HPDE6-E6E7 (cell line): Measurements from ENCODE around the gene MORN1.
A peak's percentile ranks its signal among the peaks of the same experiment; 100 is the strongest.

Source experiments
- DNase-seq: peaks from one replicate; pipeline ENCODE4 v3.0.0; 2011; ENCODE audit warnings: missing footprints; ENCODE audit errors: extremely low spot score

Gene MORN1

DNA sequence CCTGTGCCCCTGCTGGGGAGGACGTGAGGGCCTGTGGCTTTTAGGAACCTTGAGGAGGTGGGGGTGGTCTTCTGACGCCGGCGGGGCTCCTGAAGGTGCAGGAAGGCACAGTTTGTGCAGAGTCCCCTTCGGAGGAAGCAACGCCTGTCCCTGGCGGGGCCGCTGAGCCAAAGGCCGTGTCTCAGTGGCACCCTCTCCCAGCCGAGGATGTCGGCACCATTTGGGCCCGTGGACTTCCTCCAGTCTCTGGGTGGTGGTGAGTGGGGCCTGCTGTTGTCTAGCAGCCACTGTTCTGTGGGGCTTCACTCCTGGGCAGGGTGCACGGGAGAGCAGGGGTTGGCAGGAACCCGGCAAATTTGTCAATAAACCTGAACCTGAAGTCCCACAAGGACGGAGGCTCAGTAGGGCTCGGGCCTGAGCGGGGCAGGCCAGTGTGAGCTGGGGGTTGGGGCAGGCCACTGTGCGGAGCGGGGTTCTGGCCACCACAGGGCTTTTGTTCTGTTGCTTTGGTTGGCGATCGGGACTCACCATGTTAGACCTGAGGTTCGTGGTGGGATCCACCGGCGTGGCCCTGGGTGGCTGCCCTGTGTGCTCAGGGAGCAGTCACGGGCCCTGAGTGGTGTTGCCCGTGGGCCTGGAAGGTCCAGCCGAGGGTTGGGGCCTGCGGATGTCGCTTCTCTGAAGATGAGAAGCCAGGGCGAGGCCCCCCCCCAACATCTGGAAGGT, 98.5 kb downstream of the MORN1 start:
- no peak for DNase-seq

DNA sequence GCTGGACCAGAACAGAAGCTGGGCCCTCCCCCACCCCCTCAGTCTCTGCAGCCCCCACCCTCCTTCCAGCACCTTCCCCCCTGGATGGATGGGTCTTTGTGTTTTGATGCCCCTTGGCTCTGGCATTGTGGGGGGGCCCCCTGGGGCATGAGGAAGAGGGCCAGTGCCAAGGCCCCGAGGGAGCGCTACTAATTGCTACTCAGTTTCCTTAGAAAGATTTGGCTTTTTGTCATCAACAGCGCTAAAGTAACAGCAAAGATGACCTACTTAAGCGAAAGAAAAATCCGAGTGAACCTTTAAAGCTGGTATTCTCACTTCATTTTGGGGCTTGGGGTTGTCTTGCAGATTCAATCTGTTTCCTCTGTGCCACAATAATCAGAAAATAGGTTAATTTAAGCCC, 99.8 kb downstream of the MORN1 start:
- DNase-seq: no peak

DNA sequence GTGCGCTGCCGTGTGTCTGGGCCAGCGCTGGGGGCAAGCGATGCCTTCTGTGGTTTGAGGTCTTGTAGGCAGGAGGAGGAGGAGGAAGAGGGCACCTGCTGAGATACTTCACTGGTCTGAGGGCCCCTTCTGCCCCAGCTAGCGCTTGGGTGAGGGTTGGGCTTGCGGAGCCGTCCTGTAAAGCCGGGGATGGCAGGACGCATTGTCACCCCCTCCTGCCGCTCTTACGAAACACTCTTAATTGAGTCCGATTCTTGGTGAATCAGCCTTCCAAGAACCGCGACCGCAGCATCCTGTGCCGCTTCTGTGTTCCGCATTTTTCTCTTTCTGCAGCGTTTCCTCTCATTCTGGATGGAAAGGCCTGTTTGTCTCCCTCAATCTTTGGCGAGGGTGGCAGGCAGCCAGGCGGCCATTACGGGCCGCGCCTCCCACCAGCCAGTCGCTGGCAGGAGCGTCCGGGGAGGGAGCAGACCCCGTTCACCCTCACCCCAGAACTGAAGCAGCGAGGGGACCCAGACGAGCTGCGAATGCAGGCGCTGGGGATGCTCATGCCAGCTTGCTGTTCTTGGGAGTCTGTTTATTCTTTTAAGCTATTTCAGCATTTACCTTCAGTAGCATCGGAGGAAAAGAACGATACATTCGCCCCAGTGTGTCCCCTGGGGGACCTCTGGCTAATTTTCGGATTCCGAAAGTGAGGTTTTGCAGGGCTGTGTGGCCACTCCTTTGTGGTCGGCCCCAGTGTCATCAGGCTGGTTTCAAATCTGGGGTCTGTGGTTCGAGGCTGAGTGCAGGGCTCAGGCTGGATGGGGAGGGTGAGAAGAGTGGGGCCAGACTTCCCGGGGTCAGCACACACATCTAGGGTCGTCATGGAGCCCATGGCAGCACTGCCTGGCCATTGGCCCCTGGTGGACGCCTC, 100.5 kb downstream of the MORN1 start:
- peak; percentile 76 for DNase-seq

DNA sequence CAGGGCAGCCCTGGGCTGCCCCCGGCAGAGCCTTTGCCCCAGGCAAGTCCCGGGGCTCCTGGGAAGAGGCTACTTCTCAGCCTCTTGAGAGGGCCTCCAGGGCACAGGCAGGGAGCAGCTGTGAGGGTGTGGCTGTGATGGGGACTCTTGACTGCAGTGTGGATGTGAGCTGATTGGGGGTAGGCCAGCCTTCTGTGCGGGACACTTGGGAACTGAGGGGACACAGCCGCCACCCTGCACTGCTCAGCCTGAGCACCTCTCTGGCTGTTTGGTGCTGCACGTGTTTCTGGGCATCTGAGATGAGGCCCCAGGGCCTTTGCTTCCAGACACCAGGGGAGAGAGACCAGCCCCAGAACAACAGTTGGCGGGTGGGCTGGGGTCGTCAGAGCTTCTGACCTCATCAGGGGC, 101.2 kb downstream of the MORN1 start:
- no peak for DNase-seq

DNA sequence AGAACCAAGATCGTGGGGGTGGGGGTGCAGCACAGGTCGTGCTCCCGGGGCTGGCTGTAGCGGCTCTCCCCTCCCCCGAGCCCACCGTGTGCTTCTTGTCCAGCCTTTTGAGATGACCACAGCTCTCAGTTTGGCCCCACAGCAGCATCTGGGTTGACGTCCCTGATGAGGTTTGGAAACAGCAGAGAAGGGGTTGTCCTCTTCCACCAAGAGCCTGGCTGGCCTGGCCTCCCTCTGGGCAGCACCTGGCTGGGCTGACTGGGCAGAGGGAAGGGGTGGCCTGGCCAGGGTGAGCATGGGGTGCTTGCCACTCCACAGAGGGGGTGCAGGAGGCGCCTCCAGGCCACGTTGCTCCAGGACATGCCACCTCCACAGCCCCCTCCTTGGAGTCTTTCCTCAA, 101.7 kb downstream of the MORN1 start:
- DNase-seq: no peak

DNA sequence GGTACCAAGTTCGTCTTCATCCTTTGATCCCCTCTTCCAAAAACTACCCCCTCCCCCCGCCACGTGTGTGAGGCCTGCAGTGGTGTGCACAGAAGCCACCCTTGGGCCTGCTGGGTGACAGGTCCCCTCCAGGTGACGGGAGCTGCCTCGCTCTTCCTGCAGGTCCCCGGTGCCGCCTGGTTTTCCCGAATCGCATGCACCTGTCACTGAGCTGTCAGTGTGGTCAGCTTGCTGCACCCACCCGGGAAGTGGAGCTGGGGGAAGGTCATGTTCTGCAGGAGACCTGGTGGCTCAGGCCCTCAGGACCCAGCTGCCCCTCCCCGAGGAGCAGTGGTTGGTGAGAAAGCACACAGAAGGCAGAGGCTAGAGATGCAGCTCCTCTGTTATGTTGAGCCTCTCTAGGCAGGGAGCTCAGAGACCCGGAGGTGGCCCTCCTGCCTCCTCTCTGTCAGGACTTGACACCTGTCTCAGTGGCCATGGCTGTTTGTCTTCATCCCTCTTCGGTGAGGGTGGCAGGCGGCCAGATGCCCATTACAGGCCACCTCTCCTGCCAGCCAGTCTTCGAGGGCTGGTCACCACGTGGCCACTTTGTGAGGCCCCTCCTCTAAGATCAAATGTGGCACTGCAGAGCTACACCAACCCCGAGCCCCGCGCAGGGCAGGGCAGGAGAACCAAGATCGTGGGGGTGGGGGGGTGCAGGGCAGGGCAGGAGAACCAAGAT, 102.4 kb downstream of the MORN1 start:
- DNase-seq: no peak

DNA sequence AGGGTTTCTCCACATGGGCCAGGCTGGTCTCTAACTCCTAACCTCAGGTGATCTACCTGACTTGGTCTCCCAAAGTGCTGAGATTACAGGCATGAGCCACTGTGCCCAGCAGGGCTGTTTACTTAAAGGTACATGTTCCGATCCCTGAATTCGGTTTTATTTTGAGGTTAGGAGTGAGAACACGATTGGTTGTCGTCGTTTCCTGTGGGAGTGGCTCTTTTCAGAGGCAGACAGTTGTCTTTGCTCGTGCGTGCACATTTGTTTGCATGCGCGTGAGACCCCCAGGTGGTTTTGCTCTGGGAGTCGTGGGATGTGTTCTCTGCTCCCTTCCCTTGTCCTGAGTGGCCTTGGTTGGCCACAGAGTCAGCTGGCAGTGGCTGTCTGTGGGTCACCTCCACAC, 103.0 kb downstream of the MORN1 start:
- no peak for DNase-seq

DNA sequence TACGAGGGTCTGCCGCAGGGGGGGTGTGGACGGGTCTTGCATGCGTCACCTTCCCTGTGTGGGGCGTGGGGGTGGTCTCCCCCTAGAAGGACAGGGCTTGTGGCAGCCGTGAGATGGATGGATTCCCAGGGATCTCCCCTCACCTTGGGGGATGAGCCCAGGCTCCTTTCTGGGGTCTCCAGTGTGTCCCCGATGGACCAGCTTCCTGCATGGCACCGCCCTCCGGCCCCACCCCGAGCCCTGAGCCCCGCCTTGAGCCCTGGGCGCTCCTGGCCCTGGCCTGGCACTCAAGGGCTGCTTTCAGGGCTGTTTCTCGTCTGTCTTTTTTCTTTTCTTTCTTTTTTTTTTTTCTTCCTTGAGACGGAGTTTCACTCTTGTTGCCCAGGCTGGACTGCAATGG, 103.7 kb downstream of the MORN1 start:
- DNase-seq: no peak

DNA sequence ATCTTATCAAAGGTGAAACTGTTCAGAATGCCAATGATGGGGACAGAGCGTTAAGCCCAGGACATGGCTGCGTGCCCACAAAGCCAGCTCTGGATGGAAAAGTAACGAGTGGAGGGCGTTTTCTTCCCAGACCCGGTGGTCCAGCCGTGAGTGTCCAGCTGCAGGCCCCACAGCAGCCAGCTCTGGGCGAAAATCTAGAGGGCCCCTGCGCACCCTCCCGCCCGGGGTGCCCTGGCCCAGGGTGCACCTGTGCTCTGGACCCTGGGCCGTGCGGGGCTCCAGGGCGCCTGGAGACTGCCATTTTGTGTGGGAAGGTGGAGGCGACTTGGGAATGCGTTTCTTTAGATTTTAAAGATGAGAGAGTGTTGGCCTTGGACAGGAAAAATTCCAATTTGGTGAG, 104.4 kb downstream of the MORN1 start:
- no peak for DNase-seq

DNA sequence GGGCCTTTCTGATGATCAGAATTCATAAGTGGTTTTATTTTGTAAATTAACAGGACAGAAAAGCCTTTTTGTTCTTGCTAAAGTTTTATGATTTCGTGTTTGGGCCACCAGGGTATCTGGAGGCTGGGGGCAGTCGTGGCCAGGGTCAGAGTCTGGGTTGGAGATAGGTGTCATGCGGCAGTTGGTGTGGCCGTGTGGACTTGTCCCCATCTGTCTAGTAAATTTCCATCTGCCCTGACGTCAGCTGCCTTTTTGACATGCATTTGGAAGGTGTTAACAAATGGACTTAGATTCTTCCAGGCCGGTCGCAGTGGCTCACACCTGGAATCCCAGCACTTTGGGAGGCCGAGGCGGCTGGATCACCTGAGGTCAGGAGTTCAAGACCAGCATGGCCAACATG, 106.4 kb downstream of the MORN1 start:
- DNase-seq: no peak

DNA sequence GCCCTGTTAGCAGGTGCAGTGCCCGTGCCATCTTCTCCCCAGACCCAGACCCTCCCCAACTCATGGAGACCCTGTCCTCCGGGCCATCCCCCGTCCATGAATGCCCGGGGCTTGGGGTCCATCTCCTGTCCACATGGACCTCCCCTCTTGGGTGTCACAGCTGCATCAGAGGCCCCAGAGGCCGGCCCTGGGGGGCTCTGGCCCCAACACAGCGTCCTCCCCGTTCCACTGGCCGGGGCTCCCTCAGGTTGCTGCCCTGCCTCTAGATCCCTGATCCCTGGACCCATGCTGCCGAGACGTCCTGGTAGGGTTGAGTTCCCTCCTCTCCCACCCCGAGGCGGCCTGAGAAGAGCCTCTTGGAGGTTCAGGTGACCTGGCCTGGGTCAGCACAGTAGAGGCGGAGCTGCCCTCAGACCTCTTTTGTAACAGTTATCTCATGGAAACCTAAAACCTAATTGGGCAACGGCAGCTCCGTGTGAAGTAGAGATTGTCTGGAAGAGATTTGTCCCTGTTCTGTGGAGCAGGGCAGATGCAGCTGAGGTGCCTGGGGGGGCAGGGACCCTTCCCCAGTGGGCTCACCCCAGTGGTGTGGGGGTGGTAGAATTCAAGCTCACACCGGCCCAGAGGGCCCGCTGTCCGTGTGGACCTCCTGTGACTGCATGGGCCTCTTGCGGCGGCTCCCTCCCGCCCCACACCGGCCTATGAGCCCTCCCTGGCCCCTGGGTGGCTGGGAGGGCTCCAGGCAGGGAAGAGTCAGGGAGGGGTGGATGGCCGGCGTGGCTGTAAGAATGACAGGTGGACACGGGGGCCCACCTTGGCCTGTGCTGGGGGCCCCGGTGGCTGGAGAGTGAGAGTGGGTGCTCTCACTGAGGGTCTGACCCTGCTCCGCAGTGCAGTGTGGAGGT, 107.1 kb downstream of the MORN1 start:
- DNase-seq: no peak

DNA sequence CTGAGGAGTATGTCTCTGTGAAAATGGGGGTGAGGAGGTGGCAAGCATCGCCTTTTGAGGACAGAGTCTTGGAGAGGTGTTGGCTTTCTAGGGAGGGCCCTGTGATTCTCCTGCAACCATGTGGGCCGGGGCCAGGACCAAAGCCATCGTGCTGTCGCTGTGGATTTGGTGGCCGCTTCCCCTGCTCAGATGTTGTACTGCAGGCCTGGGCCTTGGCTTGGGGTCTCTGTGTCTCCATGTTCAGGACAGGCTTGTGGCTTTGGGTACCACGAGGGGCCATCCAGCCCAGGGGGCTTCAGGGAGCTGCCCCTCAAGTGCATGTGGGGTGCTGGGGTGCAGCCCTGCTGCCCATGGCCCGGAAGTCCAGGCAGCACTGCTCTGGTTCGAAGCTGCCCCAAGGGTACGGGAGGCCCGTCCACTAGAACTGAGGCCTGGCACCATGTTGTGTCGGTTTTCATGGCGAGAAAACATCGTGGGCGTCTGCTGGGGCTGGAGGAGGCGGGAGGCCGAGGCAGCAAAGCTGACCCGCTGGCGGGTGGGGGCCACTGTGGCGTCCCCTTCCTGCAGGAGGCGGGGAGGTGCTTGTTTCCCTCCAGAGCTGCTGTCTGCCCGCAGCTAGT, 107.9 kb downstream of the MORN1 start:
- no peak for DNase-seq

DNA sequence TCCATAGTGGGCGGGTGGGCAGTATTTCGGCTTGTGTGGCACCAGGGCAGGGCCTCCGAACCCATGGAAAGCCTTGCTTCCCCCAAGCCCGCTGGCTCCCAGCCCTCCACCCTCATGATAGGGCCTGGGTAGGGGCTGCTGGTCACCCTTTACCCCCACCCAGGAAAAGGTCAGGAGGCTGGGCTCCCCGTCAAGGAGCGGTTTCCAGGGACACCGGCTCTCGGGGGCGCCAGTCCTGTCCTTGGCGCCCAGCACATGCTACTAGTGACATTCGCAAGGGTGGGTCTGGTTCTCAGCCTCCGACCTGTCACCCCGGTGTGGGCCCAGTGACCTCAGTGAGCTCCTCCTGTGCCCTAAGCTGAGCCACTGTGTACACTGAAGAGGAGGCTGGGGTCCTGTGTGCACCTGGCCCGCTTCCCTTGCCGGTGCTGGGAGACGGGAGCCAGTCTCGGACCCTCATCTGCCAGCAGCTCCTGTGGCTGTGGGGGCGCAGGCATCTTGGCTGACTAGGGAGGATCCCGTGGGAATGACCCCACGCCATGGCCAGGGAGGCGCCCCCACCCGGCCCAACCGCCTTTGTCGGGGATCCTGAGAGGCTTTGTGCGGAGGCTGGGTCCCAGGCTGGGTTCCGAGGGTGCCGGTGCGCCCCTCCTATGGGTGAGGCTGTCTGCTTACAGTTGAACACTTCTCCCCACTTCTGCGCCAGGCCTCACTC, 108.6 kb downstream of the MORN1 start:
- DNase-seq: no peak

DNA sequence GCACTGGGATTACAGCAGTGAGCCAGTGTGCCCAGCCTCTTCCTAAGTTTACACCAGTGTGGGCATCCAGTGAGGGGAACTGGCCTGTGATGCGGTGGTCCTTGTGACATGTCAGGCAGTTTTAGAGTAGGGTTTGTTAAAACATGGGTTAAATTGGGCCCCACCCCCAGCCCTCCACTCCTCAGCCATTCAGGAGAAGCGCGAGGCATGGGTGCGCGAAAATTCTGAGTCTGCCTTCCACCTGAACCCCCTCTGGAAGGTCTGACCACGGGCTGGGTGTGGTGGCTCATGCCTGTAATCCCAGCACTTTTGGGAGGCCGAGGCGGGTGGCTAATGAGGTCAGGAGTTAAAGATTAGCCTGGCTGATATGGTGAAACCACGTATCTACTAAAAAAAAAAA, 111.5 kb downstream of the MORN1 start:
- DNase-seq: no peak

DNA sequence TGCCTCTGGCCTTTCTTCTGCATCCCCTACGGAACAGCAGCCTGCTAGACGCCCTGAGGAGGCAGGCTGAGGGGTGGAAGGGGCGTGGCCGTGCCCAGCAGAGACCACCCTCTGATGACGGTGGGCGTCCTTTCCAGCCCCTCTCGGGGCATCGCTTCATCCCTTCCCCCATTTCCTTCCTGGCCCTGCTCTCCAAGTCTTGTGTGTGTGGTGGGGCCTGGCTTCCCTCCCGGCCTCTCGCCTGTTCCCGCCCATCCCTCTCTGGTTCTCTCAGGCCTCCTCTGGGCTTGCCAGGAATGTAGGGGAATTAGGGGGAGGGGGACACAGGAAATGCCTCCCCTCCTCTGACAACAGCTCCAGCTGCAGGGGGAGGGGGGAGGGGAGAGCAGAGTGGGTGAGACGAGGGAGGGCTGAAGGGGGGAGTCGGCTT, 112.1 kb downstream of the MORN1 start:
- no peak for DNase-seq

DNA sequence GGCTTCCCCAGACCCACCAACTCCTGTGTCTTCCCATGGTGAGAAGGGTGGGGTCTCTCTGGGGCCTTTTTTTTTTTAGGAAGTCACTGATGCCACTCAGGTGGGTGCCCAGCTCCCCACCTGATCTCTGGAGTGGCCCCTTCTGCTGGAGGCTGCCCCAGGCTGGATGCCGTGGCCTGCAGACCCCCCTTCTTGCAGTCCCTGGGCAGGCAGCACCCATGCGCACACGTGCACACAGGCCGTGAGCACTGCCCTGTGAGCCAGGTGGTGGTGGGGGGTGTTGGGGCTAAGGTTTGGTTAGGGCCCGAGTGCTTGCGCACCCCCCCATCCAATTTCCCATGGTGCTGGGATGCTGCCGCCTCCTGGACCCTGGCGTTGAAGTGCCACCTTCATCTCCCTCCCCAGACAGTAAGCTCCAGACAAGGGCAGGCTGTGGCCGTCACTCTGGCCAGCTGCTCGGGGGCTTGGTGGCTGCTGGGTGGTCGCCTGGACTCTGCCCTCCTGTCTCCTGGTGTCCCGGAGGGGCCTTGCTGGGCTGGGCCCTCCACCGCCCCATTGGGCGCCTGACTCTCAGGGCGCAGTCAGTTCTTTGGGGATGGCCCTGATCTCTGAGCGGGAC, 112.7 kb downstream of the MORN1 start:
- DNase-seq: no peak

DNA sequence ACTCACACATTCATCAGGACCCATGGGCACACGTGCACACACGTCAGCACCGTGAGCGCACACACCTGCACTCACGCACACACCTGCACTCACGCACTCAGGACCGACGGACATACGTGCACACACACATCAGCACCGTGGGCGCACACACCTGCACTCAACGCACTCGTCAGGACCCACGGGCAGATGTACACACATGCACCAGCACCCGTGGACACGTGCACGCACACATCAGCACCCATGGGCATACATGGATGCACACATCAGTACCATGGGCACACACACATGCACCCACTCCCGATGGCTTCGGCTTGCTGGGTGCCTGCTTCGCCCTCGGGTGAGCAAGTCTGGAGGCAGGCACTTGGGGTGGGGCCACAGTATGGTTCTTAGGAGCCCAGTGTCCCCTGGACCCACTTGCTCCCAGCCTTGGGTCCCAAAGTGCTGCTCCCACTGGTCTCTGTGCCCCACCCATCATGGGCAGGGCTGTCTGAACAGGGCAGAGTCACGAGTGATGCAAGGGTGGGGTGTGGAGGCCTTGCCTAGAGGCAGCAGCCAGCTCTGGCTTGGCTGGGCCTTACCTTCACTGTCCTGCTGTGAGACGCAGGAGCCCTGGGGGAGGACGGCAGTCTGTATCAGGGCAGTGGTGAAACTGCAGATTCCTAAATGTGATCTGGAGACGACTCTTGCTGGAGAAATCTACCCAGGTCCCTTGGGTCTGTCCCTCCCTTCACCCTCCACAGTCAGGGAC, 113.4 kb downstream of the MORN1 start:
- no peak for DNase-seq

DNA sequence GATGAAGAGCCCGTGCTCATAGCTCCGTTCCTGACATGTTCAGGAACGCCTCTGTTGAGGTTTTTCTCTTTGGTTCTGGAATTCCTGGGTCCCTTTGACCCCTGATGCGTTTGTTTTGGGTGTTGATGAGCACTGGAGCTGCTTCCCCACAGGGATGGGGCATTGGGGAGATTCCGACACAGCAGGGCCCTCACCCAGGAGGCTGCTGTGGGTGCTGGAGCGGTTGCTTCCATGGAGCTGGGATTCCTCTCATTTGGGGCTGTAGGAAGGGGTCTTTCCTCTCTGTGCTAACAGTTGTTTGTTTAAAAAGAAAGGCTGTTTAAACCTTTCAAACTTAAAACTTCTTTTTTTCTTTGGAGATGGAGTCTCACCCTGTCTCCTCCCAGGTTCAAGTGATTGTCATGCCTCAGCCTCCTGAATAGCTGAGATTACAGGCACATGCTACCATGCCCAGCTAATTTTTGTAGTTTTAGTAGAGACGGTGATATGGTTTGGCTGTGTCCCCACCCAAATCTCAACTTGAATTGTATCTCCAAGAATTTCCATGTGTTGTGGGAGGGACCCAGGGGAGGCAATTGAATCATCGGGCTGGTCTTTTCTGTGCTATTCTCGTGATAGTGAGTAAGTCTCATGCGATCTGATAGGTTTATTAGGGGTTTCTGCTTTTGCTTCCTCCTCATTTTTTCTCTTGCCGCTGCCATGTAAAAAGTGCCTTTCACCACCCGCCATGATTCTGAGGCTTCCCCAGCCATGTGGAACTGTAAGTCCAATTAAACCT, 114.4 kb downstream of the MORN1 start:
- DNase-seq: no peak
